HCT116 (cell line): Measurements from ENCODE around the gene USP21. TPM values are rescaled to one million over a fixed set of nuclear protein-coding genes. Genes with fewer than 3 reads are reported as not detected.

Experiments used
- ATAC-seq: fragments of 200-7000 bp; cut with Tn5 transposase; 2 replicates; pipeline ENCODE4 v1.9.1; 2020; ENCODE audit warnings: mild to moderate bottlenecking, moderate library complexity
- BruUV-seq: library from RNA; stranded (reverse); fragments of 400-500 nt; replicated peaks from 2 replicates; lab custom pipeline; 2021; lab: Mats Ljungman, UMichigan
- CTCF ChIA-PET: fragments of 300-600 bp; sonication (Branson Sonifier 250); formaldehyde crosslinking; loops from one replicate; lab custom pipeline; 2021; ENCODE audit warnings: antibody characterized with exemption; lab: Charles Lee
- POLR2A ChIA-PET: fragments of 300-600, 350-600 bp; sonication (Branson Sonifier 250); formaldehyde crosslinking; loops from one replicate; lab custom pipeline; 2021; ENCODE audit warnings: antibody characterized with exemption; lab: Charles Lee
- RAD21 ChIA-PET, 2 experiments: fragments of 300-600 bp; sonication (Branson Sonifier 250); formaldehyde crosslinking; loops; one replicate each; lab custom pipeline; 2023; ENCODE audit warnings: low total read pairs in 2 of 2; ENCODE audit not compliant: uncharacterized antibody in 2 of 2, unreplicated experiment in 2 of 2, low non-redundant PET in 1 of 2; lab: Charles Lee
- DNase-seq: peaks from one replicate; pipeline ENCODE4 v3.0.0-alpha.2; 2010; ENCODE audit warnings: low read depth, low spot score
- H2AFZ ChIP-seq: fragments of 200-600 bp; shearing (Covaris generic), sonication (generic); 2 replicates; pipeline ENCODE4 v1.6.1; 2017; ENCODE audit warnings: low read depth, mixed run types, mixed read lengths, antibody characterized with exemption, low read length; ENCODE audit not compliant: poor library complexity, severe bottlenecking
- H3K27ac ChIP-seq: 2 replicates; pipeline ENCODE4 v1.5.1; 2012; ENCODE audit warnings: low read depth, low read length
- H3K27me3 ChIP-seq: fragments of 200-600 bp; sonication (generic); 2 replicates; pipeline ENCODE4 v1.6.1; 2016; ENCODE audit warnings: mixed run types, low read length, mixed read lengths; ENCODE audit not compliant: insufficient read depth
- H3K36me3 ChIP-seq, 2 experiments: fragments of 200-500 bp in 1 of 2; fragments of 200-600 bp in 1 of 2; sonication (Bioruptor generic) in 1 of 2; sonication (generic) in 1 of 2; 2 replicates each; pipeline versions ENCODE4 v1.5.1 to v1.6.1; 2014 to 2016; ENCODE audit warnings: low read length in 2 of 2, inconsistent platforms in 1 of 2, mixed read lengths in 1 of 2, mixed run types in 1 of 2; ENCODE audit not compliant: insufficient read depth in 2 of 2, control insufficient read depth in 1 of 2
- H3K4me1 ChIP-seq, 2 experiments: fragments of 200-600 bp in 1 of 2; sonication (generic) in 1 of 2; 2 replicates each; pipeline versions ENCODE4 v1.5.1 to v1.6.1; 2012 to 2017; ENCODE audit warnings: low read length in 2 of 2, inconsistent platforms in 1 of 2, mild to moderate bottlenecking in 1 of 2, mixed read lengths in 1 of 2, mixed run types in 1 of 2, moderate library complexity in 1 of 2; ENCODE audit not compliant: insufficient read depth in 2 of 2, control insufficient read depth in 1 of 2
- H3K4me2 ChIP-seq: fragments of 200-600 bp; sonication (generic); 2 replicates; pipeline ENCODE4 v1.6.1; 2017; ENCODE audit warnings: mixed run types, low read length, mixed read lengths
- H3K4me3 ChIP-seq, 2 experiments: fragments of 200-600 bp in 1 of 2; sonication (generic) in 1 of 2; replicated peaks in 1 of 2; 2 replicates each; pipeline ENCODE4 v1.5.1; 2011 to 2016; ENCODE audit warnings: low read length in 2 of 2, control low read depth in 1 of 2, low read depth in 1 of 2, mild to moderate bottlenecking in 1 of 2, mixed read lengths in 1 of 2, mixed run types in 1 of 2
- H3K79me2 ChIP-seq: fragments of 200-600 bp; sonication (generic); 2 replicates; pipeline ENCODE4 v1.6.1; 2017; ENCODE audit warnings: mild to moderate bottlenecking, mixed run types, low read length, moderate library complexity, mixed read lengths; ENCODE audit not compliant: insufficient read depth
- H3K9ac ChIP-seq: fragments of 200-600 bp; sonication (generic); 2 replicates; pipeline ENCODE4 v1.6.1; 2016; ENCODE audit warnings: low read length, mixed read lengths
- H3K9me2 ChIP-seq: fragments of 200-600 bp; sonication (generic), shearing (Covaris generic); 2 replicates; pipeline ENCODE4 v1.6.1; 2017; ENCODE audit warnings: mixed run types, mild to moderate bottlenecking, moderate library complexity; ENCODE audit not compliant: insufficient read depth
- H3K9me3 ChIP-seq, 2 experiments: fragments of 200-500 bp in 1 of 2; fragments of 200-600 bp in 1 of 2; sonication (Bioruptor generic) in 1 of 2; sonication (generic) in 1 of 2; 2 replicates each; pipeline ENCODE4 v1.6.1; 2014 to 2017; ENCODE audit warnings: low read length in 2 of 2, mixed read lengths in 2 of 2, inconsistent platforms in 1 of 2, low read depth in 1 of 2, mild to moderate bottlenecking in 1 of 2, mixed run types in 1 of 2, moderate library complexity in 1 of 2; ENCODE audit not compliant: control insufficient read depth in 1 of 2, insufficient read depth in 1 of 2
- H4K20me1 ChIP-seq: fragments of 200-600 bp; sonication (generic), shearing (Covaris generic); 2 replicates; pipeline ENCODE4 v1.6.1; 2017; ENCODE audit warnings: mixed run types, mild to moderate bottlenecking, moderate library complexity; ENCODE audit not compliant: insufficient read depth
- ATF3 ChIP-seq: IDR thresholded peaks from 2 replicates; pipeline ENCODE4 v1.6.1; 2012
- CBX3 ChIP-seq: IDR thresholded peaks from 2 replicates; pipeline ENCODE4 v1.6.1; 2012; ENCODE audit warnings: low read depth
- CEBPB ChIP-seq: IDR thresholded peaks from 2 replicates; pipeline ENCODE4 v1.6.1; 2012; ENCODE audit warnings: low read depth
- CTCF ChIP-seq, 3 experiments: fragments of 200-600 bp in 1 of 3; sonication (generic) in 1 of 3; IDR thresholded peaks in 2 of 3; conservative IDR thresholded peaks in 1 of 3; 2 replicates each; pipeline ENCODE4 v1.5.1; 2012 to 2017; ENCODE audit warnings: low read depth in 2 of 3, low read length in 2 of 3, antibody characterized with exemption in 1 of 3, borderline replicate concordance in 1 of 3, control low read depth in 1 of 3, mild to moderate bottlenecking in 1 of 3, mixed read lengths in 1 of 3, mixed run types in 1 of 3, moderate library complexity in 1 of 3; ENCODE audit not compliant: insufficient read depth in 1 of 3
- EGR1 ChIP-seq: IDR thresholded peaks from 2 replicates; pipeline ENCODE4 v1.6.1; 2012; ENCODE audit warnings: low read depth
- ELF1 ChIP-seq: IDR thresholded peaks from 2 replicates; pipeline ENCODE4 v1.6.1; 2012; ENCODE audit warnings: low read depth, borderline replicate concordance
- EZH2 ChIP-seq: fragments of 200-600 bp; sonication (generic); IDR thresholded peaks from 2 replicates; pipeline ENCODE4 v1.6.1; 2017; ENCODE audit warnings: antibody characterized with exemption, mixed run types
- EZH2phosphoT487 ChIP-seq: fragments of 200-600 bp; IDR thresholded peaks from 2 replicates; pipeline ENCODE4 v1.6.1; 2018; ENCODE audit warnings: antibody characterized with exemption, borderline replicate concordance
- JUND ChIP-seq: IDR thresholded peaks from 2 replicates; pipeline ENCODE4 v1.6.1; 2012
- MAX ChIP-seq: IDR thresholded peaks from 2 replicates; pipeline ENCODE4 v1.6.1; 2012
- POLR2A ChIP-seq: IDR thresholded peaks from 2 replicates; pipeline ENCODE4 v1.7.0; 2011; ENCODE audit warnings: borderline replicate concordance; ENCODE audit not compliant: insufficient read depth, insufficient read length; ENCODE audit errors: extremely low read depth
- POLR2AphosphoS5 ChIP-seq: IDR thresholded peaks from 2 replicates; pipeline ENCODE4 v1.6.1; 2011; ENCODE audit warnings: mild to moderate bottlenecking, low read depth, low read length, moderate library complexity
- RAD21 ChIP-seq: IDR thresholded peaks from 2 replicates; pipeline ENCODE4 v1.6.1; 2012; ENCODE audit warnings: low read depth, mild to moderate bottlenecking
- SIN3A ChIP-seq: IDR thresholded peaks from 2 replicates; pipeline ENCODE4 v1.6.1; 2012; ENCODE audit warnings: low read depth
- SP1 ChIP-seq: IDR thresholded peaks from 2 replicates; pipeline ENCODE4 v1.6.1; 2012; ENCODE audit warnings: low read depth
- SRF ChIP-seq: IDR thresholded peaks from 2 replicates; pipeline ENCODE4 v1.6.1; 2012; ENCODE audit warnings: low read depth
- ZFX ChIP-seq: fragments of 450-650 bp; IDR thresholded peaks from 2 replicates; pipeline ENCODE4 v1.6.1; 2017
- ZNF274 ChIP-seq: fragments of 200-500 bp; sonication (Bioruptor generic); IDR thresholded peaks from 2 replicates; pipeline ENCODE4 v1.6.1; 2014; ENCODE audit warnings: mild to moderate bottlenecking, low read depth, low read length, inconsistent platforms
- intact Hi-C: fragments of 100-400 bp; cut with micrococcal nuclease; formaldehyde crosslinking; loops from 2 replicates; pipeline ENCODE4 v1.10.0; 2022
- total RNA-seq: library from RNA; stranded (reverse); gene quantifications from one replicate; pipeline ENCODE4 v1.2.1, GENCODE V29; 2021; ENCODE audit not compliant: unreplicated experiment

USP21 gene
- total RNA-seq, 1 experiment from 2014 or later: 22.1 TPM

GRCh38 chr1:161198897-161199431, 39.7 kb downstream of the USP21 start, which contains the start of gene ADAMTS4:
TSS of gene ADAMTS4 (minus strand) at chr1:161199054. CDS start at chr1:161198627, 427 bp downstream.
- no peak for TF ChIP-seq EZH2
- TF ChIP-seq ZNF274: no peak
- no peak for TF ChIP-seq ELF1
- TF ChIP-seq MAX: no peak
- TF ChIP-seq RAD21: no peak
- no peak within 1 kb of the TSS for H3K9ac ChIP-seq

GRCh38 chr1:161199506-161200139, 40.3 kb downstream of the USP21 start:
- no peak for ATAC-seq
- H3K9ac ChIP-seq: no peak overlapping the region
- H3K4me3 ChIP-seq: no peak overlapping the region
- CTCF ChIA-PET: interaction anchor here (1.6 kb wide), 1 partner anchor 18 kb away, joined by 4 read pairs; no protein-coding TSS in a partner anchor
- H3K4me1 ChIP-seq: peaks cover 8 to 38% of the 10 kb centered on the region in 2 experiments; a peak in 3 of 4 replicates
- peaks cover 23% of the 10 kb centered on the region for H3K79me2 ChIP-seq
- H3K27ac ChIP-seq: no peak overlapping the region
- H3K4me2 ChIP-seq: no peak overlapping the region
- RAD21 ChIA-PET: no interaction called here
- no peaks in the 10 kb centered on the region for H3K9me2 ChIP-seq
- H3K9me3 ChIP-seq: no peaks in the 10 kb centered on the region
- no TSS peak for BruUV-seq
- POLR2A ChIA-PET: no interaction called here
- H3K36me3 ChIP-seq: peaks cover 5 to 14% of the 10 kb centered on the region in 2 experiments; a peak in 2 of 4 replicates
- H3K27me3 ChIP-seq: no peaks in the 10 kb centered on the region
- intact Hi-C loops: no loop called here
- no peaks in the 10 kb centered on the region for H4K20me1 ChIP-seq
- no peak overlapping the region for H2AFZ ChIP-seq
- no peak for DNase-seq
- TF ChIP-seq JUND: no peak
- no peak for TF ChIP-seq EZH2phosphoT487
- TF ChIP-seq SRF: no peak
- no peak for TF ChIP-seq SIN3A
- no peak for TF ChIP-seq EZH2
- no peak for TF ChIP-seq SP1
- TF ChIP-seq ZFX: no peak
- TF ChIP-seq ATF3: no peak
- TF ChIP-seq ELF1: no peak
- TF ChIP-seq MAX: no peak
- no peak for TF ChIP-seq CBX3
- TF ChIP-seq CTCF (IDR thresholded peaks at IDR 0.05 in 2 of 3, conservative IDR thresholded peaks at IDR 0.05 in 1 of 3; ENCODE audit: borderline replicate concordance in 1 of 3, insufficient read depth in 1 of 3, low read depth in 2 of 3, low read length in 2 of 3): no peak
- TF ChIP-seq POLR2AphosphoS5: no peak
- no peak for TF ChIP-seq EGR1
- no peak for TF ChIP-seq CEBPB
- no peak for TF ChIP-seq ZNF274
- no peak for TF ChIP-seq POLR2A
- no peak for TF ChIP-seq RAD21

More at GRCh38 chr1:161198897-161199431, 39.7 kb downstream of the USP21 start, which contains the start of gene ADAMTS4:
- Histone ChIP-seq H3K4me3 (no peak within 1 kb of the TSS), H3K27me3 (no peaks in the 10 kb centered on the region), H3K79me2 (peaks cover 17% of the 10 kb centered on the region), H3K4me2 (no peak within 1 kb of the TSS), H4K20me1 (no peaks in the 10 kb centered on the region), H3K9me2 (no peaks in the 10 kb centered on the region), H2AFZ (no peak within 1 kb of the TSS), H3K9me3 (no peaks in the 10 kb centered on the region), H3K27ac (no peak within 1 kb of the TSS), H3K36me3 (peaks cover under 1 to 7% of the 10 kb centered on the region in 2 experiments; a peak in 2 of 4 replicates), H3K4me1 (peaks cover 8 to 38% of the 10 kb centered on the region in 2 experiments; a peak in 3 of 4 replicates)
- no peak for DNase-seq
- RAD21 ChIA-PET: no interaction called here
- POLR2A ChIA-PET: no interaction called here
- ATAC-seq: no peak
- intact Hi-C loops: no loop called here
- CTCF ChIA-PET: interaction anchor here (1.0 to 1.6 kb wide), 2 partner anchors 18 to 241 kb away, joined by 3 to 4 read pairs; no protein-coding TSS in a partner anchor
- BruUV-seq: no TSS peak
